ENCODE data around the gene CCDC146.

CCDC146 gene

GRCh38 chr7:77335581-77335980, 213.2 kb downstream of the CCDC146 start:
- no peak for DNase-seq

- DNase-seq, result no peak
These were observed 215.1 kb downstream of the CCDC146 start for GRCh38 chr7:77337456-77337990.

GRCh38 chr7:77338260-77338659, 215.8 kb downstream of the CCDC146 start:
- no peak for DNase-seq

- no peak for DNase-seq
These were observed 216.6 kb downstream of the CCDC146 start for GRCh38 chr7:77338883-77339629.

- DNase-seq, result no peak
These were observed 217.3 kb downstream of the CCDC146 start for GRCh38 chr7:77339726-77340125.
